K562 (cell line): ENCODE measurements around the gene INPP5K. TPM values are rescaled to one million over a fixed set of nuclear protein-coding genes. Genes with fewer than 3 reads are reported as not detected.

Experiments
- ATAC-seq: fragments of 200-7000 bp; cut with Tn5 transposase; 3 replicates; pipeline ENCODE4 v1.9.1; 2020; ENCODE audit warnings: moderate library complexity
- BruUV-seq: library from RNA; stranded (reverse); fragments of 400-500 nt; replicated peaks from 2 replicates; lab custom pipeline; 2021; lab: Mats Ljungman, UMichigan
- CTCF ChIA-PET: fragments of 300-600 bp; formaldehyde crosslinking; extraction: SDS; loops from one replicate; lab custom pipeline; 2021; ENCODE audit warnings: low intra/inter-chr PET ratio; lab: Yijun Ruan, JAX
- POLR2A ChIA-PET: fragments of 300-600, 350-650 bp; sonication (Branson Sonifier 250); formaldehyde crosslinking; extraction: SDS; loops from one replicate; lab custom pipeline; 2021; ENCODE audit warnings: antibody characterized with exemption, inconsistent platforms; lab: Yijun Ruan, JAX
- DNase-seq, 4 experiments: peaks; one replicate each; pipeline versions ENCODE4 v3.0.0 to v3.0.0-alpha.2; 2011 to 2018; ENCODE audit warnings: low spot score in 3 of 4, mixed read lengths in 3 of 4; ENCODE audit errors: extremely low read depth in 1 of 4
- FAIRE-seq: peaks from 2 replicates; lab custom pipeline; 2011; peaks lifted over from hg19 to GRCh38; lab: Jason Lieb, UNC
- H2AFZ ChIP-seq: 2 replicates; pipeline ENCODE4 v1.6.0; 2011; ENCODE audit warnings: low read depth, low read length, control low read depth, inconsistent platforms
- H3K27ac ChIP-seq: fragments of 200-600 bp; 3 replicates; pipeline ENCODE4 v1.8.0; 2011; ENCODE audit warnings: low read depth, mild to moderate bottlenecking, control low read depth, inconsistent platforms, low read length, moderate library complexity, mixed read lengths; ENCODE audit errors: extremely low read depth
- H3K27me3 ChIP-seq, 2 experiments: fragments of 300-600 bp in 1 of 2; 2 replicates in 1 of 2; 3 replicates in 1 of 2; pipeline versions ENCODE4 v1.6.0 to v1.8.0; 2011; ENCODE audit warnings: inconsistent platforms in 2 of 2, low read length in 2 of 2, mild to moderate bottlenecking in 1 of 2, mixed read lengths in 1 of 2, moderate library complexity in 1 of 2; ENCODE audit not compliant: control insufficient read depth in 2 of 2, insufficient read depth in 2 of 2
- H3K36me3 ChIP-seq: fragments of 300-600 bp; 3 replicates; pipeline ENCODE4 v1.8.0; 2011; ENCODE audit warnings: mild to moderate bottlenecking, low read length, inconsistent platforms; ENCODE audit not compliant: control insufficient read depth, insufficient read depth
- H3K4me1 ChIP-seq, 2 experiments: fragments of 200-600 bp in 1 of 2; replicated peaks in 1 of 2; 2 replicates in 1 of 2; 3 replicates in 1 of 2; pipeline versions ENCODE4 v1.5.1 to v1.8.0; 2011; ENCODE audit warnings: inconsistent platforms in 2 of 2, low read length in 2 of 2, mild to moderate bottlenecking in 1 of 2, mixed read lengths in 1 of 2, moderate library complexity in 1 of 2; ENCODE audit not compliant: control insufficient read depth in 2 of 2, insufficient read depth in 2 of 2
- H3K4me2 ChIP-seq: 2 replicates; pipeline ENCODE4 v1.6.1; 2011; ENCODE audit warnings: low read length, control low read depth, inconsistent platforms, mixed read lengths; ENCODE audit not compliant: insufficient read depth
- H3K4me3 ChIP-seq: fragments of 200-600 bp; sonication (generic), shearing (Covaris generic); 2 replicates; pipeline ENCODE4 v1.5.1; 2016; ENCODE audit warnings: control low read depth, inconsistent platforms
- H3K79me2 ChIP-seq: fragments of 200-600 bp; 3 replicates; pipeline ENCODE4 v1.8.0; 2011; ENCODE audit warnings: low read length, inconsistent platforms; ENCODE audit not compliant: control insufficient read depth, insufficient read depth
- H3K9ac ChIP-seq, 2 experiments: 2 replicates each; pipeline versions ENCODE4 v1.6.0 to v1.6.1; 2011; ENCODE audit warnings: low read depth in 2 of 2, low read length in 2 of 2, control low read depth in 1 of 2, inconsistent platforms in 1 of 2, mild to moderate bottlenecking in 1 of 2, mixed read lengths in 1 of 2; ENCODE audit not compliant: insufficient read depth in 1 of 2
- H3K9me1 ChIP-seq: one replicate; pipeline ENCODE4 v1.6.0; 2011; ENCODE audit warnings: inconsistent platforms, mild to moderate bottlenecking, low read length, moderate library complexity; ENCODE audit not compliant: control insufficient read depth, insufficient read depth
- H3K9me3 ChIP-seq: replicated peaks from 2 replicates; pipeline ENCODE4 v1.5.1; 2011; ENCODE audit warnings: low read depth, low read length, inconsistent platforms; ENCODE audit not compliant: control insufficient read depth, insufficient read depth
- H4K20me1 ChIP-seq: replicated peaks from 2 replicates; pipeline ENCODE4 v1.6.1; 2011; ENCODE audit warnings: low read length, inconsistent platforms, mixed read lengths; ENCODE audit not compliant: control insufficient read depth, insufficient read depth
- WGBS: fragments of 100-300 bp; shearing (Covaris generic); methylation state at CpG from one replicate; pipeline ENCODE4 v1.1.6; 2016; ENCODE audit warnings: low coverage, mixed read lengths; ENCODE audit not compliant: insufficient coverage; ENCODE audit errors: missing lambda C conversion rate; 5-methylcytosine and 5-hydroxymethylcytosine counted together
- in situ Hi-C: fragments of 300-500 bp; cut with MboI; formaldehyde crosslinking; loops from 4 replicates; pipeline ENCODE4 v1.15.0; 2018; ENCODE audit warnings: inconsistent platforms, mixed read lengths
- intact Hi-C: fragments of 100-400 bp; cut with micrococcal nuclease; formaldehyde crosslinking; loops from 2 replicates; pipeline ENCODE4 v1.14.2; 2022
- polyA plus RNA-seq, 8 experiments: library from polyadenylated mRNA; depleted of rRNA in 4 of 8; stranded (reverse) in 5 of 8; unstranded in 3 of 8; fragments of >200 nt; fragmentation: Nextera tagmentation in 2 of 8; fragmentation: Illumina TruSeq in 1 of 8; extraction: Ambion mirVana in 2 of 8; extraction: Trizol in 1 of 8; gene quantifications; 2 replicates each; pipeline versions ENCODE4 v1.2.1 to v1.2.3, GENCODE V29; 2011 to 2014; ENCODE audit warnings: inconsistent platforms in 1 of 8, missing spikeins in 1 of 8
- total RNA-seq, 7 experiments: library from RNA; depleted of rRNA in 6 of 7; stranded (reverse); fragments of >200 nt in 6 of 7; fragmentation: Illumina TruSeq in 2 of 7; extraction: Trizol in 2 of 7; gene quantifications; 2 replicates each; pipeline versions ENCODE4 v1.2.1 to v1.2.3, GENCODE V29; 2011 to 2021; ENCODE audit warnings: low replicate concordance in 1 of 7
- TF ChIP-seq, protein P1 (sequence below): sonication (generic); IDR thresholded peaks from 2 replicates; pipeline ENCODE4 v1.6.1; 2016
- TF ChIP-seq, protein P2 (sequence below): sonication (generic); formaldehyde crosslinking; IDR thresholded peaks from 2 replicates; pipeline ENCODE4 v1.9.0; 2022; ENCODE audit warnings: mild to moderate bottlenecking, missing genetic modification reagents
- TF ChIP-seq, protein P3 (sequence below): fragments of 450-650 bp; IDR thresholded peaks from 2 replicates; pipeline ENCODE4 v1.6.1; 2016; ENCODE audit warnings: mild to moderate bottlenecking

INPP5K gene
- total and polyA plus RNA-seq, 9 of the 15 experiments (the other 6 are each of a cell fraction or from before 2014, with no cell fraction given): 0.63 to 15.1 (median 10.1) TPM

DNA sequence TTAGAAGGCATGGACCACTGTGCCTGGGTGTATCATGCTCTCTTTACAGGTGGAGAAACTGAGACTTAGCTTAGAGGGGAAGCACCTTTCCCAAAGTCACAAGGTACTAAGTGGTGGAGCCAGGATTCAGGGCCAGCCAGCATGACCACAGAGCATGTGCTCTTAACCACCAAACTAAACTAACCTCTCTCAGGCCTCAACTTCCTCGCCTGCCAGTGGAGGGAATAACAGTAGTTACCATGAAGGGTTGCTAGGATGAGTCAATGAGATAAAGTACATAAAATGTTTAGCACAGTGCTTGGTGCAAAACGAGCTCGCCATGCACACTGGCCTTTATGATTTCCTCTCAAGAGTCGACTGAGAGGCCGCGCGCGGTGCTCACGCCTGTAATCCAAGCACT is 17.5 kb downstream of the INPP5K start:
- no peaks in the 10 kb centered on the region for H3K27me3 ChIP-seq
- POLR2A ChIA-PET: interaction anchor here (1.5 kb wide), 1 partner anchor 11 kb away, joined by 5 read pairs; no protein-coding TSS in a partner anchor
- H4K20me1 ChIP-seq: no peaks in the 10 kb centered on the region
- H3K4me2 ChIP-seq: no peak overlapping the region
- DNase-seq (no peak), FAIRE-seq (no peak), ATAC-seq (no peak)
- H3K27ac ChIP-seq: no peak overlapping the region
- H3K9me1 ChIP-seq: no peaks in the 10 kb centered on the region
- no peak overlapping the region for H3K4me3 ChIP-seq
- in situ Hi-C loops: no loop called here
- intact Hi-C loops: no loop called here
- H3K4me1 ChIP-seq: peaks cover 0 to 8% of the 10 kb centered on the region in 2 experiments; a peak in 2 of 5 replicates
- BruUV-seq: no TSS peak
- TF ChIP-seq, protein P1, sequence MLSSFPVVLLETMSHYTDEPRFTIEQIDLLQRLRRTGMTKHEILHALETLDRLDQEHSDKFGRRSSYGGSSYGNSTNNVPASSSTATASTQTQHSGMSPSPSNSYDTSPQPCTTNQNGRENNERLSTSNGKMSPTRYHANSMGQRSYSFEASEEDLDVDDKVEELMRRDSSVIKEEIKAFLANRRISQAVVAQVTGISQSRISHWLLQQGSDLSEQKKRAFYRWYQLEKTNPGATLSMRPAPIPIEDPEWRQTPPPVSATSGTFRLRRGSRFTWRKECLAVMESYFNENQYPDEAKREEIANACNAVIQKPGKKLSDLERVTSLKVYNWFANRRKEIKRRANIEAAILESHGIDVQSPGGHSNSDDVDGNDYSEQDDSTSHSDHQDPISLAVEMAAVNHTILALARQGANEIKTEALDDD: peak; percentile 45; the same call in 1 of the 2 replicates
- TF ChIP-seq, protein P2, sequence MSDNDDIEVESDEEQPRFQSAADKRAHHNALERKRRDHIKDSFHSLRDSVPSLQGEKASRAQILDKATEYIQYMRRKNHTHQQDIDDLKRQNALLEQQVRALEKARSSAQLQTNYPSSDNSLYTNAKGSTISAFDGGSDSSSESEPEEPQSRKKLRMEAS (CRISPR knock-in tag): peak; percentile 61
- TF ChIP-seq, protein P3, sequence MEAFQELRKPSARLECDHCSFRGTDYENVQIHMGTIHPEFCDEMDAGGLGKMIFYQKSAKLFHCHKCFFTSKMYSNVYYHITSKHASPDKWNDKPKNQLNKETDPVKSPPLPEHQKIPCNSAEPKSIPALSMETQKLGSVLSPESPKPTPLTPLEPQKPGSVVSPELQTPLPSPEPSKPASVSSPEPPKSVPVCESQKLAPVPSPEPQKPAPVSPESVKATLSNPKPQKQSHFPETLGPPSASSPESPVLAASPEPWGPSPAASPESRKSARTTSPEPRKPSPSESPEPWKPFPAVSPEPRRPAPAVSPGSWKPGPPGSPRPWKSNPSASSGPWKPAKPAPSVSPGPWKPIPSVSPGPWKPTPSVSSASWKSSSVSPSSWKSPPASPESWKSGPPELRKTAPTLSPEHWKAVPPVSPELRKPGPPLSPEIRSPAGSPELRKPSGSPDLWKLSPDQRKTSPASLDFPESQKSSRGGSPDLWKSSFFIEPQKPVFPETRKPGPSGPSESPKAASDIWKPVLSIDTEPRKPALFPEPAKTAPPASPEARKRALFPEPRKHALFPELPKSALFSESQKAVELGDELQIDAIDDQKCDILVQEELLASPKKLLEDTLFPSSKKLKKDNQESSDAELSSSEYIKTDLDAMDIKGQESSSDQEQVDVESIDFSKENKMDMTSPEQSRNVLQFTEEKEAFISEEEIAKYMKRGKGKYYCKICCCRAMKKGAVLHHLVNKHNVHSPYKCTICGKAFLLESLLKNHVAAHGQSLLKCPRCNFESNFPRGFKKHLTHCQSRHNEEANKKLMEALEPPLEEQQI: no peak
- 48% methylated on average over 9 of the region's 9 CpGs for WGBS
- H3K9ac ChIP-seq: no peak overlapping the region
- H3K79me2 ChIP-seq: no peaks in the 10 kb centered on the region
- no peak overlapping the region for H2AFZ ChIP-seq
- CTCF ChIA-PET: no interaction called here
- no peaks in the 10 kb centered on the region for H3K36me3 ChIP-seq
- H3K9me3 ChIP-seq: no peaks in the 10 kb centered on the region
